SK-N-MC (cell line): ENCODE data around the gene ATXN10.

Experiments
- DNase-seq: peaks from one replicate; pipeline ENCODE4 v3.0.0-alpha.2; 2011; ENCODE audit warnings: low read depth, low spot score
- H3K27ac ChIP-seq: fragments of 200-600 bp; sonication (generic); 2 replicates; pipeline ENCODE4 v1.5.1; 2016; ENCODE audit warnings: mixed run types
- H3K36me3 ChIP-seq: fragments of 200-600 bp; sonication (generic); 2 replicates; pipeline ENCODE4 v1.6.1; 2017; ENCODE audit warnings: antibody characterized with exemption, low read length, mixed read lengths; ENCODE audit not compliant: insufficient read depth
- H3K4me3 ChIP-seq: fragments of 200-600 bp; sonication (generic); 2 replicates; pipeline ENCODE4 v1.5.1; 2016
- H3K9ac ChIP-seq: fragments of 200-600 bp; sonication (generic); 2 replicates; pipeline ENCODE4 v1.8.0; 2017; ENCODE audit warnings: mixed run types, mixed read lengths; ENCODE audit not compliant: insufficient read length
- H3K9me3 ChIP-seq: fragments of 200-600 bp; sonication (generic); 2 replicates; pipeline ENCODE4 v1.6.1; 2017; ENCODE audit warnings: low read depth, mild to moderate bottlenecking, antibody characterized with exemption, low read length, moderate library complexity, mixed read lengths
- EZH2 ChIP-seq: fragments of 200-600 bp; sonication (generic); IDR thresholded peaks from one replicate; pipeline ENCODE4 v1.6.1; 2017; ENCODE audit warnings: antibody characterized with exemption
- FOXP2 ChIP-seq: optimal IDR thresholded peaks from 2 replicates; pipeline ENCODE3; 2011; ENCODE audit warnings: mild to moderate bottlenecking, moderate library complexity; ENCODE audit not compliant: insufficient read depth; ENCODE audit errors: extremely low read length, control extremely low read depth
- POLR2AphosphoS5 ChIP-seq: IDR thresholded peaks from 2 replicates; pipeline ENCODE4 v1.6.1; 2012; ENCODE audit warnings: mild to moderate bottlenecking, low read depth, low read length, borderline replicate concordance

Gene ATXN10

DNA sequence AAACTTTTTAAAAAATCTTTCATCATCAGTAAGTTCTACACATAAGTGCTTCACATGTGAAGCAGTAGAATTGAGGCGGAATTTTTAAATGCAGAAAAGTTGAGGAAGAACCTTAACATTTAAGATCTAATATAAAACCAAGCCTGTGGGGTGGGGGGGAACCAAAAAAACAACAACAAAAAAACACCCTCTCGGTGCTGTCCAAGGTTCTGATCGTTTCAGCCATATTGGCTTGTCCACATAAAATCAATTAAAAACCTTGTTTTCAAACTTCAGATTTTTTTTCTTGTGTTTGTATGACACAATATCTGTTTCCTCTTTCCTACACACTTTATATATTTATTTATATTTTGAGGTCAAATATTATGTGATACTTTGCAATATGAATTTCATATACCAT lies 175.3 kb downstream of the ATXN10 start:
- no peak for TF ChIP-seq POLR2AphosphoS5
- TF ChIP-seq EZH2 = no peak
- TF ChIP-seq FOXP2 = no peak
- peaks cover 77% of the 10 kb centered on the region for H3K36me3 ChIP-seq
- DNase-seq = no peak

DNA sequence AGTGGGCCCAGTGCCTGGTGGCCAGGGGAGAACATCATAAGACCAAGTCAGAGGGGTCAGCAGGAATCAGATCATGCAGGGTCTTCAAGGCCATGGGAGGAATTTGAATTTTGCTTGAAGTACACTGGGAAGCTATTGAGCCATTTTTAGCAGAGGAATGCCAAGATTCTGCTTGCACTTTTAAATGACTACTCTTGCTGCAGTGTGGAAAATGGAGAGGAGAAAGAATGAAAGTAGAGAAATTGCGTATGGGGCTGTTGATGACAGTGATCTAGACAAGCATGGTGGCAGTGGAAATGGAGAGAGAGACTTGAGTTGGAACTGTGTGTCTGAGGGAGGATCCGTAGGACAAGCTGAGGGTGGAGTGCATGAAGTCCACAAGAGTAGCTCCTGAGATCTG lies 177.3 kb downstream of the ATXN10 start:
- H3K9ac ChIP-seq = no peak overlapping the region
- peaks cover 77% of the 10 kb centered on the region for H3K36me3 ChIP-seq
- H3K9me3 ChIP-seq = peaks cover 9% of the 10 kb centered on the region
- TF ChIP-seq FOXP2 (no peak), POLR2AphosphoS5 (no peak), EZH2 (no peak)
- H3K4me3 ChIP-seq = no peak overlapping the region
- DNase-seq = no peak
- no peak overlapping the region for H3K27ac ChIP-seq

More for the DNA sequence above, 175.3 kb downstream of the ATXN10 start:
- Histone ChIP-seq H3K9me3 (no peaks in the 10 kb centered on the region; the same call in 1 of the 2 replicates), H3K9ac (no peak overlapping the region), H3K27ac (no peak overlapping the region), H3K4me3 (no peak overlapping the region)

DNA sequence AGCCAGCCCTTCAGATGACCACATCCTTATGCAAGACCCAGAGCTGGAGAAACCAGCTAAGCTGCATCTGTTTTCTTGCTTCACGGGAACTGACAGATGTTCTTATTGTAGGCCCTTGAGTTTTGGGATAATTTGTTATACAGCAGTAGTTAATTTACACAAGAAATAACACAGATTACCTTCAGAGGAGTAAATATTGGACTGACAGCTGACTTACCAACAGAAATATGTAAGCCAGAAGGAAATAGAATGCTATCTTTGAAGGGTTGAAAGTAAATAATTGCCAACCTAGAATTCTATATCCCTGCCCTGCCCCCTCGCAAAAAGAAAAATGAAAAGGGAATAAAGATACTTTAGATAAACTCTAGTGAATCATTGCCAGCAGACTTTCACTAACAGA lies 181.2 kb downstream of the ATXN10 start:
- Histone ChIP-seq H3K27ac (no peak overlapping the region), H3K9me3 (peaks cover 9% of the 10 kb centered on the region), H3K36me3 (peaks cover 62% of the 10 kb centered on the region), H3K4me3 (no peak overlapping the region), H3K9ac (no peak overlapping the region)
- TF ChIP-seq EZH2 = no peak
- TF ChIP-seq POLR2AphosphoS5 = no peak
- no peak for TF ChIP-seq FOXP2
- no peak for DNase-seq

DNA sequence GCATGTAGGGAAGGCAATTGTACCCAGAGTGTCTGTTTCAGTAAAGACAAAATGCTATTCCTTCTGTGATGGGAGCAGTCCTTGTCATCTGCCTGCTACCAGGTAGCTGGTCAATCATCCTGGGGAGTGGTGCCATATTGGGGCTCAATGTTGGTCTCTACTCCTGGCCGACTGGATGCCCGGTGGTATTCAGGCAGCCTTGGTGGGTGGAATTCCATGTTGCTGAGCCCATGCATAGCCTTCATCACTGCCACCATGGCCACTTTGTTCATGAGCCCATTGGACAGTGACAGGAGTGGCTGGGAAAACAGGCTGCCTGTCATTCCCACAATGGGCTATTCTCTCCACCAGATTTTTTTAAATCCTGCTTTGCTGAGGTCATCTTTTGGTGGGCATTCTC lies 184.3 kb downstream of the ATXN10 start:
- no peak overlapping the region for H3K4me3 ChIP-seq
- DNase-seq = no peak
- H3K36me3 ChIP-seq = peaks cover 37% of the 10 kb centered on the region
- peaks cover 9% of the 10 kb centered on the region for H3K9me3 ChIP-seq
- H3K27ac ChIP-seq = no peak overlapping the region
- no peak overlapping the region for H3K9ac ChIP-seq
- no peak for TF ChIP-seq EZH2
- no peak for TF ChIP-seq POLR2AphosphoS5
- TF ChIP-seq FOXP2 = no peak

DNA sequence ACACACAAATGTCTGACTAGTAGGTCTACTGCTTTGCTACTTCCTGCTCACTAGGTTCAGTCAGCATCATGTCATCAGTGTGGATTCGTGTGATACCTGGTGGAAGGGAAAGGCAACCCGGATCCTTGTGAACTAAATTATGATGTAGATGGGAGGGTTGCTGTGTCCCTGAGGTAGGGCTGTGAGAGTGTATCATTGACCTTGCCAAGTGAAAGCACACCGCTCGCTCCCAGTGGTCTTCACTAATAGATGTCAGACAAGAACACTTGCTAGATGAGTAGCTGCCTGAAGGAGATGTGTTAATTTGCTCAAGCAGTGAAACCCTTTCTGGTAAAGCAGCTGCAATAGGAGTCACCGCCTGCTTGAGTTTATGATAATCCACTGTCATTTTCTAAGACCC lies 185.9 kb downstream of the ATXN10 start:
- Histone ChIP-seq H3K27ac (no peak overlapping the region), H3K9ac (no peak overlapping the region), H3K9me3 (peaks cover 9% of the 10 kb centered on the region), H3K4me3 (no peak overlapping the region), H3K36me3 (peaks cover 22% of the 10 kb centered on the region)
- no peak for TF ChIP-seq POLR2AphosphoS5
- no peak for TF ChIP-seq FOXP2
- TF ChIP-seq EZH2 = no peak
- DNase-seq = no peak

DNA sequence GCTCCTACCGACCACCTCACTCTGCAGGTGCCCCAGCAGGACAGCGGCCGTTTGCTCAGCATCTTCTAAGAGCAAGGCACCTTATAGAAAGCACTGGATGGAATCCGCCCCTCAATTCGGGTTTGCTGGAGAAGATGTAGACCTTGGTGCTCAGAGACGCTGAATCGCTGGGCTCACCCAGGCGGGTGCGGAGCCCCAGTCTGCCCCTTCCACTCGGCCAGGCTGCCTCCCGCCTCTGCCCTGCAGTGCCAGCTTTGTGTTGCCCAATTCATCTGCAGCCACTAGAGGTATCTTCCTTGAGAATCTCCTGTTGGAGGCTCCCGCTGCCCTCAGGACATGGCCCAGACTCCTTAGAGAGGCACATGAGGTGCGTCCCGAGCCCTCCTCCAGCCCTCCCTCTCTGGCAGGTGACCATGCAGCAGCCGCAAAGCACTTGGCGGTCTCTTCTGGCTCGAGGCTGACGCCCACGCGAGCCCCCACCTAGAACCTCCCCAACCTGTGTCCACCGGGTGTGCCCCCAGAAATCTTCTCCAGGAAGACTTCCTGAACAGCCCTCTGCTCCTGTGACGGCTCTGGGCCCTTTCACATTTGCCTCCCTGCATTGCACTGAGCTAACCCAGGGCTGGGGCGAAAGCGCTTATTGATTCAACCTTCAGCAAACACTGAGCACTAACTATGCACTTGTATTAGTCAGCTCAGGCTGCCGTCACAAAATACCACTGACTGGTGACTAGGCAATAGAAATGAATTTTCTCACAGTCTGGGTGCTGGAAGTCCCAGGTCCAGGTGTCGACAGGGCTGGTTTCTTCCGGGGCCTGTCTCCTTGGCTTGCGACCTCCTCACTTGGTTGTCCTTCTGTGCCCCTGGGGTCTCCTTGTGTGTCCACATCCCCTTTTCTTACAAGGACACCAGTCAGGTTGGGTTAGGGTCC lies 187.9 kb downstream of the ATXN10 start:
- no peak for TF ChIP-seq FOXP2
- TF ChIP-seq POLR2AphosphoS5 = no peak
- no peak for TF ChIP-seq EZH2
- Histone ChIP-seq H3K27ac (no peak overlapping the region), H3K9me3 (no peaks in the 10 kb centered on the region), H3K9ac (no peak overlapping the region), H3K36me3 (peaks cover 8% of the 10 kb centered on the region; the same call in 1 of the 2 replicates), H3K4me3 (no peak overlapping the region)
- no peak for DNase-seq

DNA sequence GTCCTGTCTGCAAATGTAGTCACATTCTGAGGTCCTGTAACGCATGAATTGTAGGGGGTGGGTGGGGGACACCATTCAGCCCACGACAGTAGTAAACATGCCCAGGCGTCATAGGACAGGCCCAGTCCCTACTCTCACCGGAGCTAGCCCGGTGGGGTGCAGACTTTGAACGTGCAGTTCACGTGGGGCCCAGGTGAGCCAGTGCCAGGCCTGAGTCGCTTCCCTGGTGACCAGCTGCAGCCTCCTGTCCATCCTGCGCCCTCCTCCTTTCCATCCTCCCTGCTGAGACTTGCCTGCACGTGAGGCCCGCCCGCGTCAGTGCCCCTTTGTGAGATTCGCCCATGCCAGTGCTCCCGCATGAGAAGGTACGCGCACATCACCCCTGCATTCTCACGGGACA lies 188.6 kb downstream of the ATXN10 start:
- H3K9me3 ChIP-seq = no peaks in the 10 kb centered on the region
- no peak overlapping the region for H3K9ac ChIP-seq
- H3K36me3 ChIP-seq = peaks cover 4% of the 10 kb centered on the region; the same call in 1 of the 2 replicates
- TF ChIP-seq POLR2AphosphoS5 = no peak
- no peak for TF ChIP-seq EZH2
- no peak for TF ChIP-seq FOXP2
- DNase-seq = no peak
- H3K27ac ChIP-seq = no peak overlapping the region
- no peak overlapping the region for H3K4me3 ChIP-seq

DNA sequence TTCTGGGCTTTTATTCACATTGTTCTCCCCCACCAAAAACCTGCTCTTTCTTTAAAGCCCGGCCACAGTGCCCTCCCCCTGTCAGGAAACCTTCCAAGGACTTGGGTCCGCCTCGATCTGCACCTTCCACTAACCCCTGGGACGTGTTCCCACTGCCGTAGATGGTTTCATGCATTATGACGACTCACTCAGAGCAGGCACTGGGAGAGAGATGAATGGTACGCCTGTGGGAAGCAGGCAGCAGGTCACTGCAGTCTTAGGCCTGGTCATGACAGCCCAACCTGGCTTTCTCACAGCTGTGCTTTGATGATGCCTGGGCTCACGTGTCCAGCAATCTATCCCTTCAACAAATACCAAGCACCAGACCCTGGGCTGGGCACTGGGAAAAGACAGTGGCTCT lies 189.6 kb downstream of the ATXN10 start:
- Histone ChIP-seq H3K9ac (no peak overlapping the region), H3K9me3 (no peaks in the 10 kb centered on the region), H3K27ac (no peak overlapping the region), H3K4me3 (no peak overlapping the region), H3K36me3 (no peaks in the 10 kb centered on the region)
- TF ChIP-seq EZH2 (no peak), FOXP2 (no peak), POLR2AphosphoS5 (no peak)
- DNase-seq = no peak
